NCI-H1417 (cell line): ENCODE measurements around the gene BICDL1.

ENCODE experiments used
- DNase-seq, 3 experiments: peaks; one replicate each; lab custom pipeline; 2025; lab: John Stamatoyannopoulos, UW

Gene BICDL1

DNA sequence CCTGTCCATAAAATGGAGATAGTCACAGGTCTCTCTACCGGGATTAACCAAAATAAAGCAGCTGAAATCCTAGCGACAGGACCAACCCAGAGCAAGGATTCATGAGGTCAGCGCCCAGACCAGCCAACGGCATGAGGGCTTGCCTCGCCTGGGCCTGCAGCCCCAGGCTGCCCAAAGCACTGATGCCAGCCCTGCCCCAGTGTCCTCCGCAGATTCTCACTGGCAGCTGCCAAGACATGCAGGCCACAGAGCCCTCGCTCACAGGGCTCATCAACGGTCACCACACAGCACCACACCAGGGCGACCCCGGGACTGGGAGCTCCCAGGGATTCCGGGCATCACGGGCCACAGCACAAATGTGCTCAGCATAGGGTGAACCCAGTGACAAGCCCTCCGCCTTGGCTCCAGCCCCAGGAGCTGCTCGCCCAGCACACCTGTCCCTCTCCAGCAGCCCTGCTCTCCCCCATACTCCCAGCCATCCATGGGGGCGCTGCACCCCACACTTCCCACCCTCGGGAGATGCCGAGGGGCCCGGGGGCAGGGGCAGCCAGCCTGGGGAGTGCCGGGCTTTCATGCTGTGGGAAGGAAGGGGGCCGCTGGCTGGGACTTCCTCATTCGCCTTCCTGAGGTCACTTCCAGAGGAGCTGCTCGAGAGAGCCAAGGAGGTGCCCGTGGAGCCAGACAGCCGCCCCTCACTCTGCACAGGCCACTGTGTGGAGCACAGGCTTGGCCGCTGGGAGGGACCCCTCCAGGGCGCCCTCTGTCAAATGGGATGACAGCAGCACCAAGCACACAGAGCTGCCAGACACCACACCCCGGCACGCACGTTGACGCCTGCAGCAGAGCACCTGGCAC, 113.4 kb downstream of the BICDL1 start:
- DNase-seq, result no peak

DNA sequence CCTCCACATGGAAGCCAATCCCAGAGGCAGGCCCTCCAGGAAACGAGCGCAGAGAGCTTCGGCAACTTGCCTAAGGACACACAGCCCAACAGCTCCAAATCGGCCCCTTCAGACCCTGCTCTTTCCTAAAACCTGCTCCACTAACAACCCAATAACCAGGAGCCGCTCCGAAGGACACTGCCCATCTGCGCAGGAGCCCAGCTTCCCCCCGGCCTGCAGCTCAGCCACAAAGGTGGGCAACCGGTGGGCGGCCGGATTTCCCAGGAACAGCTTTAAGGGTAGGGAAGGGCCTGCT, 114.0 kb downstream of the BICDL1 start:
- DNase-seq, result no peak

DNA sequence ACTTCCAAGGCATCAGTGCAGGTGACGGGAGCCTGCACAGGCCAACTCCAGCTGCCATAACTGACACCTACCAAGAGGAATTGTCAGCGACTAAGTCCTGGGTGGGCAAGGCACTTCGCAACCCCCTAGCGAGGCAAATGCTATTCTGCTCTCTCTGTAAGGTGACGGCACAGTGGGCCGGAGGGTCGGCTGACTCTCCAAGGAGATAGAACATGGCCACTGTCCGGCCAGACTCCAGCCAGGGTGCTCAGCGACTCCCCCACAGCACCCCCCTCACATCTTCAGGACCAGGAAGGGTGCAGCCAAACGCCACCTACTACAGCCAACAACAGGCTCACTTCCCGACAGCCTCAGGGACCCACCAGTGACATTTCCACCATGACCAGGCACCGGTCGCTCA, 114.3 kb downstream of the BICDL1 start:
- no peak for DNase-seq

DNA sequence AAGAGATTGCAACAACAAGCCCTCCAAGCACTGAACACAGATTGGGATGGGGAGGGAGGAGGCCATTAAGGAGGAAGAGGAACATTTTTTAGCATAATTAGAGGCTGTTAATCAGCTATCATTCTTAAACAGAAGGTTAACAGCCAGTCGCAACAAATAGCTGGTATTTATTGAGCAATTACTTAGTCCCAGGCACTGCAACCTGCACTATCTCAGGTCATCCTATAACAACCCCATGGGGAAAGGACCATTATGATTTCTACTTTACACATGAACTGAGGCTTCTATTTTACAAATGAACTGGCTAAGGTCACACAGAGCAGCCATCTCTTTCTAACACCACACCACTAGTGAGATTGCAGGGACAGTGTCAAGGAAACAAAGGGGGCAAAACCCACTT, 117.1 kb downstream of the BICDL1 start:
- no peak for DNase-seq

GRCh38 chr12:120109570-120110267, 120.7 kb downstream of the BICDL1 start:
- no peak for DNase-seq

DNA sequence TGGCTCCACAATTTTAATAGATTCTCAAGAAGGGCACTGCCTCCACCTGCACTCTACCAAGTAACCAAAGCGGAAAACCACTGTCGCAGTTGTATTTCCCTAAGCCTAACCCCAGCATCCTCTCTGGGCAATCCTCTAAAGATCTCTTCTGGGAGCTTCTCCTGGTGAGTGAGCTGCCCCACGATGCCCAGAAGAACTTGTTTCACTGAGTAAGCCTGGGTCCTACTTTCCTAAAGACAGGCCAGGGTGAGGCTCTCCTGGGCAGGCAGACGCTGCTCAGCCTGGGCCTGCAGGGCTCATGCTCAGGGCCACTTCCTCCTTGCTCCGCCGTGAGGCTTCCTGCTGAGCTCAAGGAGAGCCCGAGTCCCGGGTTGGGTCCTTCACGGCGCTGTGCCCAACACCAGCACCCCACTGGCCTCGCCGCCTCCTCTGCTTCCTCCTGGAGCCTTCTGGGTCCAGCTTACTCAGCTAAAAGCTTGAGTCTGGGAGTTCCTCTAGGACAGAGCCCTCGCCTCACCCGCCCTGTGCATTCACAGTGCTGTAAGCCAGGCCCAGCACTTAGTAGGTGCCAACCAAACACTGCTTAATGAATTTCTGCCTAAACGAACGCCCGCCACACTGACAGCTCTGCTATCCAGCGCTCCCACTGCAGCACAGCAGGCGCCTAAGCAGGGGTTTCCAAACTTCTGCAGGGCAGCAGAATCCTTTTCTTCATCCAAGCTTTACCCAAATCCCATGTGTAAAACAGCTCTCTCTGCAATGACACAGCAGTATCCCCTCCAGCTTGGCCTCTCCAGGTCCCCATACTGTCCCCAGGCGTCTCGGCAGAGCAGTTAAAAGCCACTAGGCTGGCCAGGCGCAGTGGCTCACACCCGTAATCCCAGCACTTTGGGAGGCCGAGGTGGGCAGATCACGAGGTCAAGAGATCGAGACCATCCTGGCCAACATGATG, 121.8 kb downstream of the BICDL1 start:
- no peak for DNase-seq

- no peak for DNase-seq
Observed at GRCh38 chr12:120115066-120115465, 126.0 kb downstream of the BICDL1 start.

- peak; percentile 26 to 39 (median 34) for DNase-seq
Observed at GRCh38 chr12:120115692-120116440, 126.8 kb downstream of the BICDL1 start.

DNA sequence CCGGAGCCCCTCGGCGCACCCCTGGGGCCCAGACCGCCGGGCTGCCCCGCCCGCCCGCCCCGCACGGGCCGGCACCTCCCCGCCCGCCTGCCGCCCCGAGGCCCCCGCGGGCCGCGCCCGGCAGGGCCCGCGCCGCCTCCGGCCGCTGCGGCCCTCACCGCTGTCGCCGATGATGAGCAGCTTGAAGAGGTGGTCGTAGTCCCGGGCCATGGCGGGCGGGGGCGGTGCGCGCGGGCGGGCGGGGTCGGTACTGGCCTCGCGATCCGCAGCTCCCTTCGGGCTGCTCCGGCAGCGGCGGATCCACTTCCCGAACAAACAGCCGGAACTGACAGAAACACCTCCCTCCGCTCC, 127.4 kb downstream of the BICDL1 start, which contains the start of gene RAB35:
Gene RAB35 (minus strand): TSS at position 313 of the 351 bp plus-strand sequence. CDS start 103 bp downstream, at position 210.
- DNase-seq, result no peak

- DNase-seq, result peak; percentile 97 to 98 (median 98)
Observed at GRCh38 chr12:120116792-120117651, 128.0 kb downstream of the BICDL1 start.

DNA sequence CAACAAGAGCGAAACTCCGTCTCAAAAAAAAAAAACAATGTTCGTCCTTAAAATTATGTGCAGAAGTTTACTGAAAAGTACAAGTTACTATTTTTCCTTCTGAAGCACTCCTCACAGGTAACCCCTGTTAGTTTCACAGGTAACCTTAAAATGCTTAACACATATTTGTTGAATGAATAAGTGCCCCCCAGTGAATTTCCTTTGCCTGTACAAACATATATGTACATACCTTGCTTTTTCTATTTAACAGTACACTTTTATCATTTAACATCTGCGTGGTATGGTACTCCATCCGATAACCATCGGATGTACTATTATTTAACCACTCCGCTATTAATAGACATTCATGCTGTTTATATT, 128.9 kb downstream of the BICDL1 start:
- DNase-seq, result no peak

DNA sequence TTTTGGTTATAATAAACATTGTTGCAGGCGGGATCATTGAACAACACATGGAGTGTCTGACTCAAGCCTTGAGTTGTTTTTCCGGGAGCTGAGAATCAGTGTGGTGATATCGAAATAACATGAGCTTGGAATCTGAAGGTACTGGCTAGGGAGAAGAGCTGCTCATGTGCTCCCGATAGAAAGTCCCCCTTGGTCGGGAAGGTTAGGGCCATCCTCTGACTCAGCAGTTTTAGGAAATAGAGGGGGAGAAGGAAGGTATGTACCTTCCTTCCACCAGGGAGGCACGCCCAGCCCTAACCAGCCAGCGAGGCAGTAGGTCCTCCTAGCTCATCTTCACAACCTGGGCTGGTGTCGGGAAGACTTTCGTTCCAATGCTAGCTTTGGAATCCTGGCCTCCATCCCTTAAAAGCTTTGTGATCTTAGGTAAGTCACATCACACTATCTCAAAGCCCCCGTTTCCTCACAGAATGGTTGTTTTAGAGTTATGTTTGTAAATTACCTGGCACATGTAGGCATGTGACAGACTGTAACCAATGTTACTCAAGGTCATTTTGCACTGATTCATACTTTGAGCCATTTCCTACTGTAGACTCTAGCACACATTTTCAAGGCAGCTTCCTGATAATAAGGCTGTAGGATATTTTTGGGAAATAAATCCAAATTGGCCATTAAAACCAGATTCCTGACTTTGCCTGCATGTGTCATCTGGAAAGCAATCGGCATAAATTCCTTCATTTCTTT, 129.5 kb downstream of the BICDL1 start:
- peak in 1 of 3 experiments; percentile 41 for DNase-seq

GRCh38 chr12:120119271-120119973, 130.4 kb downstream of the BICDL1 start:
- DNase-seq, result no peak

GRCh38 chr12:120121343-120121742, 132.3 kb downstream of the BICDL1 start:
- no peak for DNase-seq

GRCh38 chr12:120121766-120122293, 132.8 kb downstream of the BICDL1 start:
- no peak for DNase-seq

DNA sequence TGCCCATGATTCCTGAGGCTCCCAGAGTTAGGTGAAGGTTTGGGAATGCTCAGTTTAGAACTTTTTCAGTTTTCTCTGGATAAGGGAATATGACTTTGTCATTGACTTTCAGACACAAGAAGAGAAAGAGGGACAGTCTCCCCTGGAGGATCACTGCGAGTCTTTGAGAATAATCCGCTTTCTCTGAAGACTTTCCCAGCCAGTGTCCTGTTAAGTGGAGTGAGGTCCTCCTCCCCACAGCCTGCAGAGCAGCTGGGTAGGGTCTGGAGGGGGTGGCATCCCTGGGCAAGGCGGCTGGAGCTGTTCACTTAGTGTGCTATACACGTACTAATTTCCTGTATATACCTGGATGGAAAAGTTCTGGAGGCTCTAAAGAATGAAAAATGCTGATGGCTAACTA, 136.0 kb downstream of the BICDL1 start:
- no peak for DNase-seq

GRCh38 chr12:120125792-120126634, 137.0 kb downstream of the BICDL1 start:
- DNase-seq, result no peak

DNA sequence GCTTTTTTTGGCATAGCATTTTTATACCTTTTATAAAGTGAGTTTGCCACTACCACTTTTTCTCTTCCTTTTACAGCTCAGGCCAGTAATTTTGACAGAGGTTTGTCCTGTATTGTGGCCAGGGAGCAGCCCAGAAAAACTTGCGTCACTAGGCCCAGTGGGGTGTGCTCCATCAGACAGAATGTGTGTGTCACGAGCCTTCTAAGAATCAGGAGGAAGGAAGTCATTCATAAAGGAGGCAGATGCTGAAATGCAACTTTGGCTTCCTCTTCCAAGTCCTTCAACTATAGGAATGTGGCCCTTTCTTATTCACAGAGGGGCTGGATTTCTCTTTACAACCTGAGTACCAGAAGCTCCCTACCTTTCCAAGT, 137.6 kb downstream of the BICDL1 start:
- no peak for DNase-seq
